Activated CD4-positive, alpha-beta T cell treated with anti-CD3 and anti-CD28 coated beads, Interleukin-2, amount 50 U/mL, for 16 hours (primary cell): ENCODE measurements around the gene MLXIP.
A peak's percentile ranks its signal among the peaks of the same experiment; 100 is the strongest.

Experiments
- DNase-seq: peaks from one replicate; pipeline ENCODE4 v3.0.0-alpha.2; 2020

The MLXIP gene

GRCh38 chr12:122080149-122081082, 1.9 kb downstream of the MLXIP start:
- peak; percentile 51 for DNase-seq

DNA sequence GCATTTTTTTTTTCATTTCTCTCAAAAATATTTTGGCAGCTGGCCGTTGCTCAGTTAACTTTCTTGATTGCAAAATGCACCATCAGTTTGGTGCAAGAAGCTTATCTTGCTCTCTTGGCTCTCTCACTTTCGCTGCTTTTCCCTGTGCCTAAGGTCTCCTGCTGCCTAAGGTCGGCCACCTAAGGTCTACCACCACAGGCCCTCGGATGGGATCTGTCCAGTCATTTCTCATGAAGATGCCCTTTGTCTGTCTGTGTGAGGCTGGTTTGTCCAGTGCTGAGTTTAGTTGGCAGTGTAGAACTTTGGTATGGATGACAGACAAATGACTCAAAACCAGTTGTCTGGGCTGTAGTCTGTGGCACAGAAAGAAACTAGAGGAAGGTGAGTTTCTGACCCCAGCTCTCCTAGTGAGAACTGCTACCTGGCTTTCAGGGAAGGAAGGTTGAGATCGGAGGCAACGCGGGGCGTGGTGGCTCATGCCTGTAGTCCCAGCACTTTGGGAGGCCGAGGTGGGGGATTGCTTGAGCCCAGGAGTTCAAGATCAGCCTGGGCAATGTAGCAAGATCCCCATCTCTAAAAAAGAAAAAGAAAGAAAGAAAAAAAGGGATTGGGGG, 2.6 kb downstream of the MLXIP start:
- DNase-seq, result peak; percentile 69

GRCh38 chr12:122081697-122082221, 3.2 kb downstream of the MLXIP start:
- peak; percentile 74 for DNase-seq

DNA sequence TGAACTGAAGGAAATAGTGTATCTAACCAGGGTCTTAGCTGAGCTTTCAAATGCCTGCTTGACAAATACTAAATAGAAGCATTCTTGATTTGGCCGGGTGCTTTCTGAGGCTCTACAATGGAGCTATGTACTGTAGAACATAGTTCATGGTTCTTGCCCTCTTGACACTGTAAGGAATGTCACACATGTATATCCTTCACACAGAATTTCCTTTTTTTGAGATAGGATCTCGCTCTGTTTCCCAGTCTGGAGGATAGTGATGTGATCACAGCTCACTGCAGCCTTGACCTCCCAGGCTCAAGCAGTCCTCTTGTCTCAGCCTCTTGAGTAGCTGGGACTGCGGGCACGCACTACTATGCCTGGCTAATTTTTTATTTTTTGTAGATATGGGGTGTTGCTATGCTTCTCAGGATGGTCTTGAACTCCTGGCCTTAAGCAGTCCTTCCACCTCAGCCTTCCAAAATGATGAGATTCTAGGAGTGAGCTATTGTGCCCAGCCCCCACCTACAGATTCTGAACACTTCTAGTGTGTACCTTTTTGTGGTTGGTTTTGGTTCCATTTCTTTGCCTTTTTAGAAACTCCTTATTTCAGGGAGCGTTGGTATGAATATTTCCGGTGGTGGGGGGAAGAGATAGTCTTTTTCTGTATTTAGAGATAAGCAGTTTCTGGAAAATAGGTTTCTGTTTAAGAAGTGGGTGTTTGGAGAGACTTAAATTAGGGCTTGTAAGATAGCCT, 4.2 kb downstream of the MLXIP start:
- DNase-seq, result peak; percentile 36

- DNase-seq, result no peak
Measured at GRCh38 chr12:122084857-122085405, 6.4 kb downstream of the MLXIP start.

DNA sequence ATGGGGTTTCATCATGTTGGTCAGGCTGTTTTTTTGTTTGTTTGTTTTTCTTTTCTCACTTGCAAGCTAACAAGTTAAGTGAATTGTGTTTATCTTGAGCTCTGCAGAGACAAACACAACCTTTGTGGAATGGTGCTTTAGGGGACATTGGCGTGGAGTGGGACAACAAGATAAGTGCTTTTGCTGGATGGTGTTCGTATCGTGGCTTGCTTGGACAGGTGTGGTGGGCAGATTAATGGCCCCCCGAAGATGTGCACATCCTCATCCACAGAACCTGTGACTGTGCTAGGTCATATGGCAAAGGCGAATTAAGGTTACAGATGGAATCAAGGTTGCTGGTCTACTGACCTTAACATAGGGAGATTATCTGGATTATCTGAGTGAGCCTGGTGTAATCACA, 7.0 kb downstream of the MLXIP start:
- DNase-seq, result no peak

- DNase-seq, result no peak
Measured at GRCh38 chr12:122086116-122086515, 7.6 kb downstream of the MLXIP start.

DNA sequence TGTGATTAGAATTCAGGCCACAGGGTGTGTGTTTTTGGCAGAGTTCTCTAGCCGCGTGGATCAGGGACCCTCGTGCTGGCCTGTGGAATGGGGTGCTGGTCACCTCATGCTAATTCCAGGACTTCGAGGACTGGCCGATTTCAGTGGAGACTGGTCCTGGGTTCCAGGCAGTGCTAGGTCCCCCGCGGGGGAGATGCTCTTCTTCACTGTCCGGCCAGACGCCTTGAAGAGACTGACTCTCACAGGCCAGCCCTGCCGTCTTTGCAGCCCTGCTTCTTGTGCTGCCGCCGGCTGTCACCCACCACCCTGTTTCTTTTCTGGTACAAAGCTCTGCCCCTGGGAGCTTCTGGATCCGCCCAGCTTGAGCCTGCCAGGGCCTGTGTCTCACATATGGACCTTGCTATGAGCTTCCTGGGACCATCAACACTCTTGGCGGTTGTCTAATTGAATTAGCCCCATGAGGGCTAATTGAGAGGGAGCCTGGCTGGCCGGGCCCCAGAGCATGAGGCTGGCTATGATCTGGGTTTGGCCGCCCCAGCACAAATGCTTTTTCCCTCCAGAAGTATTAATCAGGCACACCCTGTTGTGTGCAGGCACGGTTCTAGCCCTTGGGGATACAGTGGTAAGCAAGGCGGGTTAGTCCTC, 8.2 kb downstream of the MLXIP start:
- DNase-seq, result no peak

- DNase-seq, result no peak
Measured at GRCh38 chr12:122087431-122088178, 9.0 kb downstream of the MLXIP start.

- DNase-seq, result no peak
Measured at GRCh38 chr12:122088179-122088810, 9.7 kb downstream of the MLXIP start.

DNA sequence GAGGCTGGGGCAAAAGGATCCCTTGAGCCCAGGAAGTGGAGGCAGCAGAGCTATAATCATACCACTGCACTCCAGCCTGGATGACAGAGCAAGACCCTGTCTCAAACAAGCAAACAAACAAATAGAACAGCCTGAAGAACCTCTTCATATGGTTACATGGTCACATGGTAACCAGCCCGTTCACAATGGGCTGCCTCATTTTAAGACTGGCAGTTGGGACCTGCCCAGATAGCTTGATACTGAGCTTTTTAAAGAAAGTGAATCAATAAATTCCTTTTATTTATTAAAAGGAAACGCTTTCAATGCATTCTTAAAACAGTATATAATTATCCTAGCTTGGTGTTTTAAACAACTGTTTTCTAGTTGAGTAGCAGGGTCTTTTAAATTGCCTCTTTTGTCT, 10.5 kb downstream of the MLXIP start:
- DNase-seq, result no peak

- DNase-seq, result no peak
Measured at GRCh38 chr12:122090759-122091515, 12.4 kb downstream of the MLXIP start.

- DNase-seq, result no peak
Measured at GRCh38 chr12:122093098-122093883, 14.7 kb downstream of the MLXIP start.

- DNase-seq, result no peak
Measured at GRCh38 chr12:122094137-122094734, 15.7 kb downstream of the MLXIP start.

- DNase-seq, result no peak
Measured at GRCh38 chr12:122094735-122095631, 16.4 kb downstream of the MLXIP start.

- no peak for DNase-seq
Measured at GRCh38 chr12:122096014-122096413, 17.5 kb downstream of the MLXIP start.

DNA sequence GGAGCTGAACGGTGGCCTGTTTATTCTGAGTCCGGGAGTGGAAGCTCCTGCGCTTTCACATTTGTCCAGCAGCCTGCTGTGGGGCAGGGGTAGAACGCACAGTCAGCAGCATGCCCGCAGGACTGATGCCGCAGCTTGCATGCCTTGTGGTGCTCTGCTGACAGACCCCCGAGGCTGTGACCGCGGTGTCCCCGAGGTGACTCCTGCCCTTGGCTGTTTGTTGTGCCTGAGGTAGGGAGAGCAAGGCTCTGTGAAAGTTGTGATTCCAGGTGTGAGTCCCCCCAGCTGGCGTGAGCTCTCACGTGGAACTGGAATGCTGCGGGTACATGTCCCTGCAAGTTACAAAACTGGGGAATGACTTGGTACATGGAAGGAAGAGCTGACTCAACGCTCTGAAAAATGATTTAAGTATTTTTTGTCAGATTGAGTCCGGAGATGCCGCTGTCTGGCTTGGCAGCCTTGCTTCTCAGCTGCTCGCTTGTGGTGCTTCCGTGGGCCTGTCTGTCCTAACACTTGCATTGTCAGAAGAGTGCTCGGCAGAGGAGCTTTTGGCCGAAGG, 18.1 kb downstream of the MLXIP start:
- no peak for DNase-seq

GRCh38 chr12:122097584-122097926, 19.0 kb downstream of the MLXIP start:
- no peak for DNase-seq
